ACC112 (cell line): ENCODE data around the gene WSB1.

Experiments used
- H2AFZ ChIP-seq: fragments of 200-600 bp; sonication (generic); one replicate; pipeline ENCODE4 v1.6.0; 2017; ENCODE audit warnings: antibody characterized with exemption, low read length; ENCODE audit not compliant: unreplicated experiment
- H3K27ac ChIP-seq: fragments of 200-600 bp; sonication (generic); 2 replicates; pipeline ENCODE4 v1.5.1; 2014; ENCODE audit warnings: low read depth, mild to moderate bottlenecking, antibody characterized with exemption, low read length, moderate library complexity
- H3K27me3 ChIP-seq: fragments of 200-600 bp; sonication (generic); 2 replicates; pipeline ENCODE4 v1.6.1; 2014; ENCODE audit warnings: mild to moderate bottlenecking, antibody characterized with exemption, low read length, moderate library complexity, mixed read lengths; ENCODE audit not compliant: insufficient read depth
- H3K36me3 ChIP-seq: fragments of 200-600 bp; sonication (generic); 2 replicates; pipeline ENCODE4 v1.6.1; 2016; ENCODE audit warnings: mild to moderate bottlenecking, antibody characterized with exemption, low read length, moderate library complexity, mixed read lengths; ENCODE audit not compliant: insufficient read depth
- H3K4me1 ChIP-seq: fragments of 200-600 bp; sonication (generic); one replicate; pipeline ENCODE4 v1.6.1; 2016; ENCODE audit warnings: low read length, mixed read lengths; ENCODE audit not compliant: insufficient read depth, unreplicated experiment, control insufficient read depth
- H3K4me3 ChIP-seq: fragments of 200-600 bp; sonication (generic); 2 replicates; pipeline ENCODE4 v1.5.1; 2014; ENCODE audit warnings: mild to moderate bottlenecking, low read depth, low read length
- H3K79me2 ChIP-seq: fragments of 200-600 bp; sonication (generic); one replicate; pipeline ENCODE4 v1.6.0; 2016; ENCODE audit warnings: low read length; ENCODE audit not compliant: control insufficient read depth, unreplicated experiment, insufficient read depth

The WSB1 gene

DNA sequence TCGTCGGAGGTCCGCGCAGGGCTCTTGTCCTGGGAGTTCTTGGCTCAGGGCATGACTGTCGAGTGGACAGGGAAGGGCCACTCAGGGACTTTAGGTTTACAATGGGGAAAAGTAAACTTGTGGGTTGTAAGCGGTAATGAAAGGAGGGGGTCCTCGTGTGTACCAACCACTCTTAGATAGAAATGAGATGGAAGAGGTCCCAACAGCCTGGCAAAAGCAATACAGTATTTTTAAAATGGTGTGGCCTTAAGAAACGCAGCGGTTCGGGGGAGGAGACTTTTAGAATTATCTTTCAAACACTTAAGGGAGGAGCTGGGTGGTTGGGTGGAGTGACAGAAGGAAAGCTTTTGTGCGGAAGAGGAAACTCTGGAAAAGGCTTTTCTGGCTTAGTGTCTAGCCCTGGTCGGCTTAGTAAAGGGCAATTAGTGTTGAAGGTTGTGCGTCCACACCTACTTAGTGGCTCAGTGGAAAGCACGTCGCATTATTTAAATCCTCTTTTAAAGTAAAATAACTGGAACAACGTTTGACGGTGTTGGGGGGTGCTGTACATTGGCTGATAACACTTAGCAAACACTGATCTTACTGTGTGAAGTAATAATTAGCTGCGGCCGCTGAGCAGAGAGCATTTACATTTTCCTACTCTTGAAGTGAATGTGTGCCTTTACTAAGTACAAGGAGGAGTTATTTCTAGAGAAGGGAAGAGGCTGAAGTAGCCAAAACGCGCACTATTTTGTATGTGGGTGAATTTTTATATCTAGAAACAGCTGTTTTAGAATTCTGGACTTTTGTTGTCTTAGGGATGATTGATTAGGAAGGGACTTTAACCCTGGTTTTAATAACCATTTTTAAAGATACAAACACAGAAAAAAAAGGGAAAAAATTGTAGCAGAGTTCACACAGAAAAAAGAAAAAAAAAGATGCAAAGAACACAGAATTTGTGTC lies 1.0 kb downstream of the WSB1 start:
- Histone ChIP-seq H2AFZ (peak overlapping the region; percentile 34), H3K79me2 (peaks cover 61% of the 10 kb centered on the region), H3K4me1 (peaks cover 27% of the 10 kb centered on the region), H3K4me3 (peak overlapping the region; percentile 88), H3K27me3 (no peaks in the 10 kb centered on the region), H3K27ac (peak overlapping the region; percentile 93), H3K36me3 (no peaks in the 10 kb centered on the region)

DNA sequence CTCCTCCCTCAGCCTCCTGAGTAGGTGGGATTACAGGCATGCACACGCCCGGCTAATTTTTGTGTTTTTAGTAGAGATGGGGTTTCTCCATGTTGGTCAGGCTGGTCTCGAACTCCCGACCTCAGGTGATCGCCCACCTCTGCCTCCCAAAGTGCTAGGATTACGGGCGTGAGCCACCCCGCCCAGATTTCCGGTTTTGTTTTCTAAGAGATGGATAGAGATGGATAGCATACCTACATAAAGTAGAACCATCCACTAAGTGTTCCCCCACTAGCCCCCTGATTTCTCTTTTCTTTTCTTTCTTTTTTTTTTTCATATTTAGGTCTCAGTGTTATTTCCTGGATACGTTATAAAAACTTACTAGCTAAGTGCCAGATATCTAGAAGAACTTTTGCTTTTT lies 2.0 kb downstream of the WSB1 start:
- H3K36me3 ChIP-seq: no peaks in the 10 kb centered on the region
- peaks cover 71% of the 10 kb centered on the region for H3K79me2 ChIP-seq
- H3K27me3 ChIP-seq: no peaks in the 10 kb centered on the region
- H3K4me3 ChIP-seq: peak overlapping the region; percentile 88
- no peak overlapping the region for H2AFZ ChIP-seq
- peak overlapping the region; percentile 93 for H3K27ac ChIP-seq
- H3K4me1 ChIP-seq: peaks cover 28% of the 10 kb centered on the region

GRCh38 chr17:27296428-27296979 lies 2.6 kb downstream of the WSB1 start:
- no peaks in the 10 kb centered on the region for H3K27me3 ChIP-seq
- peaks cover 28% of the 10 kb centered on the region for H3K4me1 ChIP-seq
- H3K36me3 ChIP-seq: 0 out of 2 replicates have a peak, but pooled peaks cover 3% of the 10 kb centered on the region
- peak overlapping the region; percentile 88 for H3K4me3 ChIP-seq
- peak overlapping the region; percentile 93 for H3K27ac ChIP-seq
- H2AFZ ChIP-seq: no peak overlapping the region
- peaks cover 77% of the 10 kb centered on the region for H3K79me2 ChIP-seq

DNA sequence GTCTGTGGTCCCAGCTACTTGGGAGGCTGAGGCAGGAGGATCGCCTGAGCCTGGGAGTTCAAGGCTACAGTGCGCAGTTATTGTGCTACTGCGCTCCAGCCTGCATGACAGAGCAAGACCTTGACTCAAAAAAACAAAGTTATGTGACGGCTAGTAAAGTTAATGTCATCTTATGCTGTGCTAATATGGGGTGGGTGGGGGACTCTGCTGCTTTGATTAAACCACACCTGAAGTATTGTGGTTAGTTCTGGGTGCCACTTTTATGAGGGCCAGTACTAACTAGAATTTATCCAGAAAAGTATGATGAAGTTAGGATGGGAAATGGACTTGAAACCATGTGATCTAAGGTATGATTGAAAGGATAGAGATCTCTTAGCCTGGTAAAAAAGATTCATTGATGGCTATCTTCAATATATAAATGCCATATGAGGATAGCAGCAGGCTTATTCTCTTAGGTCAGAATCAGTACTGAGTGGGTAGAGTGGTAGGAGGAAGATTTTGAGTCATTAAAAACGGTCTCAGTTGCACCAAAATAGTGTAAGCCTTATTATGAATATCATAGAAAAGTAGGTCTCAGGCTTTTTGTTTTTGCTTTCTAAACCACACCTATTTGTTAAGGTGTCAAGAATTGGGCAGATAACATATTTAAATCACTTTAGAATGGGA lies 5.6 kb downstream of the WSB1 start:
- H3K36me3 ChIP-seq: peaks cover 18% of the 10 kb centered on the region
- H3K4me3 ChIP-seq: no peak overlapping the region
- peaks cover 27% of the 10 kb centered on the region for H3K4me1 ChIP-seq

DNA sequence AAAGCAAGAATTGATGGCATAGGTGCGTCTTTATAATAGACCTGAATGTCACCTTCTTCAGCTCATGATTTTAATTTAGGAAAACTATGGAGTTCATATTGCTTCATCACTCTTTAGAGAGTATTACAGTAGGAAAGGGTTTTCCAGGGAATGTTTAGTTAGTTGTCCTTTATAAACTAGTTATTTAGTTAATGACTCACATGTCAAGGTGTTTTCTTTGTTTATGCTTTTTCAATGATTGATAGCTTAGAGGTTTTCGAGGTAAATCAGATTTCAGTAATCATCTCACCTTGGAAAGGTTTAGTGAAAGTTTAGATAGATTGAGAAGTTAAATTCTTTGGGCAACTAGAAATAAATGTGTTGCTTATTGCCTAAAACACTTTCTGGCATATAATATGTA lies 9.8 kb downstream of the WSB1 start:
- H2AFZ ChIP-seq: no peak overlapping the region
- no peak overlapping the region for H3K4me3 ChIP-seq
- H3K36me3 ChIP-seq: peaks cover 44% of the 10 kb centered on the region
- no peak overlapping the region for H3K27ac ChIP-seq
- H3K79me2 ChIP-seq: peaks cover 82% of the 10 kb centered on the region
- H3K4me1 ChIP-seq: peaks cover 13% of the 10 kb centered on the region
- H3K27me3 ChIP-seq: no peaks in the 10 kb centered on the region

More for the DNA sequence above, 5.6 kb downstream of the WSB1 start:
- H3K27me3 ChIP-seq: no peaks in the 10 kb centered on the region
- no peak overlapping the region for H2AFZ ChIP-seq
- H3K79me2 ChIP-seq: peaks cover 98% of the 10 kb centered on the region
- H3K27ac ChIP-seq: no peak overlapping the region

DNA sequence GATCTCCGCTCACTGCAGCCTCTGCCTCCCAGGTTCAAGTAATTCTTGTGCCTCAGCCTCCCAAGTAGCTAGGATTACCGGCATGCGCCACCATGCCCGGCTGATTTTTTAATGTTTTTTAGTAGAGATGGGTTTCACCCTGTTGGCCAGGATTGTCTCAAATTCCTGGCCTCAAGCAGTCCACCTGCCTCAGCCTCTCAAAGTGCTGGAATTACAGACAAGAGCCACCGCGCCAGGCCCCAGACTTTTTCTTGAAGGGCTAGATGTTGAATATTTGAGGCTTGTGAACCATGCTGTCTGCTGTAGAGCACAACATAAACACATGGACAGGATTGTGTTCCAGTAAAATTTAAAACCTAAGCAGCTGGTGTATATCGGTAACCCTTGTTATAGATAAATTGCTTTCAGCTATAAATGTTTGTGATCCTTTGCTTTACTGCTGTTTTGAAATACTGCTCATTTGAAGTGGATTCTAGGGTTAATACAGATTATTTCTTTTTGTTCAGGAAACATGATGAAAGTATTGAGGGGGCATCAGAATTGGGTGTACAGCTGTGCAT lies 12.4 kb downstream of the WSB1 start:
- H3K36me3 ChIP-seq: peaks cover 57% of the 10 kb centered on the region
- no peak overlapping the region for H3K4me3 ChIP-seq
- peaks cover 58% of the 10 kb centered on the region for H3K79me2 ChIP-seq
- no peak overlapping the region for H3K27ac ChIP-seq
- H3K4me1 ChIP-seq: peaks cover 4% of the 10 kb centered on the region
- H3K27me3 ChIP-seq: no peaks in the 10 kb centered on the region
- H2AFZ ChIP-seq: no peak overlapping the region

DNA sequence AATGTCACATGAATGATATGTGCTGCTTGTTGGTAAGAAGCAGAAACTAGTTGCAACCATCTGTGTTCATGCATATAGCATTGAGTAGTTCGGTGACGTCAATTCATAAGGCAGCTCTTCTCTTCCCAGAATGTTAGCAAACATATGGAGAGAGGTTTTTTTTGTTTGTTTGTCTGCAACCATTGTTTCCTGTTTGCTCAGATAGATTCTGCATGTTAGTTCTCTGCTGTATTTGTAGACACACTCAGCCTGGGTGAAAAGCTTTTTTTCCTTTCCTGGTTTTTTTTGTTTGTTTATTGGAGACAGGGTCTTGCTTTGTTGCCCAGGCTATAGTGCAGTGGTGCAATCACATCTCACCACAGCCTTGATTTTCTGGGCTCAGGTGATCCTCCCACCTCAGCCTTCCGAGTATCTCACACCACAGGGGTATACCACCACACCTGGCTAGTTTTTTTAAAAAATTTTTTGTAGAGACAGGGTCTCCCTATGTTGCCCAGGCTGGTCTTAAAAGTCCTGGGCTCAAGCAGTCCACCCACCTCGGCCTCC lies 16.7 kb downstream of the WSB1 start:
- Histone ChIP-seq H3K27me3 (no peaks in the 10 kb centered on the region), H3K79me2 (peaks cover 18% of the 10 kb centered on the region), H3K4me1 (peaks cover 9% of the 10 kb centered on the region), H3K4me3 (no peak overlapping the region), H3K27ac (no peak overlapping the region), H3K36me3 (peaks cover 56% of the 10 kb centered on the region), H2AFZ (no peak overlapping the region)

GRCh38 chr17:27313301-27313700 lies 19.4 kb downstream of the WSB1 start:
- H3K27me3 ChIP-seq: no peaks in the 10 kb centered on the region
- peaks cover 11% of the 10 kb centered on the region for H3K4me1 ChIP-seq
- H3K4me3 ChIP-seq: no peak overlapping the region
- no peak overlapping the region for H3K27ac ChIP-seq
- peaks cover 3% of the 10 kb centered on the region for H3K79me2 ChIP-seq
- peaks cover 55% of the 10 kb centered on the region for H3K36me3 ChIP-seq
- no peak overlapping the region for H2AFZ ChIP-seq

GRCh38 chr17:27315322-27315721 lies 21.4 kb downstream of the WSB1 start:
- Histone ChIP-seq H2AFZ (no peak overlapping the region), H3K79me2 (no peaks in the 10 kb centered on the region), H3K27ac (peak overlapping the region; percentile 51), H3K36me3 (peaks cover 44% of the 10 kb centered on the region), H3K27me3 (no peaks in the 10 kb centered on the region), H3K4me3 (no peak overlapping the region), H3K4me1 (peaks cover 11% of the 10 kb centered on the region)

DNA sequence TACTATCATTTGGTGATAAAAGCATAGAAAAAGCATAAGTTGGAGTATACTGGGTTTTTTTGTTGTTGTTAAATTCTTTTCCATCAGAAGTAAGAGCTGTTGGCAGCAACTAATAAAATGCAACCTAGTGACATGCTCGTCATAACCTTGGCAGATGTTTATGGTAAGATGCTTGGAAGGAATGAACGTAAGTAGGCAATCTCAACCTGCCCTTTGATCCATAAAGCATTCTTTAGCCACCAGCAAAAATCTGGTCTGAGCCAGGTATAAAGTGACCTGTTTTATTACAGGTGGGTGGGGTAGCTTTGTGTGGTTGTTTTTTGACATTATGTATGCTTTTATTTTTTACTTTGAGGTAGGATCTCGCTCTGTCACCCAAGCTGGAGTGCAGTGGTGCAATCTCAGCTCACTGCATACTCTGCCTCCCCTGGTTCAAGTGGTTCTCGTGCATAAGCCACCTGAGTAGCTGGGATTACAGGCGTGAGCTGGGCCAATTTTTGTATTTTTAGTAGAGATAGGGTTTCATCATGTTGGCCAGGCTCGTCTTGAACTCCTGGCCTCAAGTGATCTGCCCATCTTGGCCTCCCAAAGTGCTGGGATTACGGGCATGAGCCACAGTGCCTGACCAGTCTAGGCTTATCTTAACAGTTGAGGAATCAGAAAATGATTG lies 22.0 kb downstream of the WSB1 start:
- Histone ChIP-seq H3K4me1 (peaks cover 11% of the 10 kb centered on the region), H3K27me3 (no peaks in the 10 kb centered on the region), H3K79me2 (no peaks in the 10 kb centered on the region), H2AFZ (no peak overlapping the region), H3K4me3 (no peak overlapping the region), H3K27ac (peak overlapping the region; percentile 51; the same call in 1 of the 2 replicates), H3K36me3 (peaks cover 41% of the 10 kb centered on the region)
